Loucy (cell line): Measurements from ENCODE around the gene FAM180A.

Source experiments
- H2AFZ ChIP-seq: fragments of 200-600 bp; sonication (generic); 2 replicates; pipeline ENCODE4 v1.6.0; 2016; ENCODE audit warnings: antibody characterized with exemption, mild to moderate bottlenecking, low read length, moderate library complexity
- H3F3A ChIP-seq: fragments of 200-600 bp; 2 replicates; pipeline ENCODE4 v1.6.0; 2016; ENCODE audit warnings: antibody characterized with exemption, low read depth, mild to moderate bottlenecking
- H3K27me3 ChIP-seq: fragments of 200-600 bp; sonication (generic); 2 replicates; pipeline ENCODE4 v1.6.1; 2014; ENCODE audit warnings: low read length, mild to moderate bottlenecking; ENCODE audit not compliant: insufficient read depth, poor library complexity, severe bottlenecking
- H3K36me3 ChIP-seq: fragments of 200-600 bp; sonication (generic); 2 replicates; pipeline ENCODE4 v1.6.1; 2016; ENCODE audit warnings: low read length; ENCODE audit not compliant: insufficient read depth
- H3K4me1 ChIP-seq: fragments of 200-600 bp; sonication (generic); 2 replicates; pipeline ENCODE4 v1.5.1; 2014; ENCODE audit warnings: low read length, mild to moderate bottlenecking; ENCODE audit not compliant: insufficient read depth, poor library complexity, severe bottlenecking
- H3K4me2 ChIP-seq: fragments of 200-600 bp; sonication (generic); 2 replicates; pipeline ENCODE4 v1.6.0; 2014; ENCODE audit warnings: antibody characterized with exemption, low read length, low read depth, mild to moderate bottlenecking; ENCODE audit not compliant: poor library complexity, severe bottlenecking
- H3K4me3 ChIP-seq: fragments of 200-600 bp; sonication (generic); 2 replicates; pipeline ENCODE4 v1.5.1; 2014; ENCODE audit warnings: low read length, mild to moderate bottlenecking, mixed read lengths; ENCODE audit not compliant: poor library complexity, severe bottlenecking
- H3K79me2 ChIP-seq: fragments of 200-600 bp; sonication (generic); 2 replicates; pipeline ENCODE4 v1.6.1; 2014; ENCODE audit warnings: low read length; ENCODE audit not compliant: insufficient read depth
- H3K9ac ChIP-seq: fragments of 200-600 bp; sonication (generic); 2 replicates; pipeline ENCODE4 v1.6.0; 2014; ENCODE audit warnings: mild to moderate bottlenecking, low read depth, low read length, moderate library complexity; ENCODE audit not compliant: poor library complexity, severe bottlenecking
- H3K9me2 ChIP-seq: fragments of 200-600 bp; sonication (generic); replicated peaks from 2 replicates; pipeline ENCODE4 v1.6.1; 2016; ENCODE audit warnings: low read depth, low read length, mixed read lengths
- H3K9me3 ChIP-seq: fragments of 200-600 bp; sonication (generic); 2 replicates; pipeline ENCODE4 v1.6.1; 2014; ENCODE audit warnings: mild to moderate bottlenecking, antibody characterized with exemption, low read length, low read depth; ENCODE audit not compliant: insufficient read depth
- H4K20me1 ChIP-seq: fragments of 200-600 bp; sonication (generic); 2 replicates; pipeline ENCODE4 v1.6.0; 2014; ENCODE audit warnings: antibody characterized with exemption, low read length, mild to moderate bottlenecking; ENCODE audit not compliant: insufficient read depth, poor library complexity, severe bottlenecking
- EZH2phosphoT487 ChIP-seq: fragments of 200-600 bp; IDR thresholded peaks from 2 replicates; pipeline ENCODE4 v1.6.1; 2018; ENCODE audit warnings: antibody characterized with exemption, mild to moderate bottlenecking, moderate library complexity, borderline replicate concordance
- TF ChIP-seq, protein P1 (sequence below): fragments of 200-600 bp; sonication (generic); conservative IDR thresholded peaks from 2 replicates; pipeline ENCODE4 v1.5.1; 2014; ENCODE audit warnings: mild to moderate bottlenecking, antibody characterized with exemption, low read length

The FAM180A gene

DNA sequence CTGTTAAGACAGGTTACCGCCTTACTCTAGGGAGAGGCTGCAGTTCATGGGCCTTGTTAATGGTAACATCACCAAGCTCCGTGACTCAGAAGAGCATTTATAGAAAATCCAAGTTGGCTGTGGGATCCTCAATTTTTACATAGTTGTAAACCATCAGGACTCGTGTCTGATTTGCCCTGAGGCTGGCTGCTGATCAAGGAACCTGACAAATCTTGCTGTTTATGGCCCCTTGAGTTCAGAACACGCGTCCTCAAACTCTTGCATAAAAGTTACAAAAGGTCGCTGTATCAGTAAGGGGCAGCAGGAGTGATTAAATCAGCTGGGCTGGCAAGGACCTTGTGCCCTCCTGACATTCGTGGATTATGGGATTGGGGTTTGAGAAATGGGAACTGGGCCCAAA is 25.2 kb downstream of the FAM180A start:
- H2AFZ ChIP-seq, result no peak overlapping the region
- H3K79me2 ChIP-seq, result no peaks in the 10 kb centered on the region
- H3K9me3 ChIP-seq, result no peaks in the 10 kb centered on the region
- H3K36me3 ChIP-seq, result no peaks in the 10 kb centered on the region
- no peaks in the 10 kb centered on the region for H4K20me1 ChIP-seq
- no peak overlapping the region for H3K9ac ChIP-seq
- no peaks in the 10 kb centered on the region for H3K27me3 ChIP-seq
- no peaks in the 10 kb centered on the region for H3F3A ChIP-seq
- no peak overlapping the region for H3K4me2 ChIP-seq
- no peak for TF ChIP-seq EZH2phosphoT487
- TF ChIP-seq, protein P1, sequence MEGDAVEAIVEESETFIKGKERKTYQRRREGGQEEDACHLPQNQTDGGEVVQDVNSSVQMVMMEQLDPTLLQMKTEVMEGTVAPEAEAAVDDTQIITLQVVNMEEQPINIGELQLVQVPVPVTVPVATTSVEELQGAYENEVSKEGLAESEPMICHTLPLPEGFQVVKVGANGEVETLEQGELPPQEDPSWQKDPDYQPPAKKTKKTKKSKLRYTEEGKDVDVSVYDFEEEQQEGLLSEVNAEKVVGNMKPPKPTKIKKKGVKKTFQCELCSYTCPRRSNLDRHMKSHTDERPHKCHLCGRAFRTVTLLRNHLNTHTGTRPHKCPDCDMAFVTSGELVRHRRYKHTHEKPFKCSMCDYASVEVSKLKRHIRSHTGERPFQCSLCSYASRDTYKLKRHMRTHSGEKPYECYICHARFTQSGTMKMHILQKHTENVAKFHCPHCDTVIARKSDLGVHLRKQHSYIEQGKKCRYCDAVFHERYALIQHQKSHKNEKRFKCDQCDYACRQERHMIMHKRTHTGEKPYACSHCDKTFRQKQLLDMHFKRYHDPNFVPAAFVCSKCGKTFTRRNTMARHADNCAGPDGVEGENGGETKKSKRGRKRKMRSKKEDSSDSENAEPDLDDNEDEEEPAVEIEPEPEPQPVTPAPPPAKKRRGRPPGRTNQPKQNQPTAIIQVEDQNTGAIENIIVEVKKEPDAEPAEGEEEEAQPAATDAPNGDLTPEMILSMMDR, result no peak
- no peaks in the 10 kb centered on the region for H3K9me2 ChIP-seq
- H3K4me1 ChIP-seq, result no peaks in the 10 kb centered on the region
- H3K4me3 ChIP-seq, result no peak overlapping the region

DNA sequence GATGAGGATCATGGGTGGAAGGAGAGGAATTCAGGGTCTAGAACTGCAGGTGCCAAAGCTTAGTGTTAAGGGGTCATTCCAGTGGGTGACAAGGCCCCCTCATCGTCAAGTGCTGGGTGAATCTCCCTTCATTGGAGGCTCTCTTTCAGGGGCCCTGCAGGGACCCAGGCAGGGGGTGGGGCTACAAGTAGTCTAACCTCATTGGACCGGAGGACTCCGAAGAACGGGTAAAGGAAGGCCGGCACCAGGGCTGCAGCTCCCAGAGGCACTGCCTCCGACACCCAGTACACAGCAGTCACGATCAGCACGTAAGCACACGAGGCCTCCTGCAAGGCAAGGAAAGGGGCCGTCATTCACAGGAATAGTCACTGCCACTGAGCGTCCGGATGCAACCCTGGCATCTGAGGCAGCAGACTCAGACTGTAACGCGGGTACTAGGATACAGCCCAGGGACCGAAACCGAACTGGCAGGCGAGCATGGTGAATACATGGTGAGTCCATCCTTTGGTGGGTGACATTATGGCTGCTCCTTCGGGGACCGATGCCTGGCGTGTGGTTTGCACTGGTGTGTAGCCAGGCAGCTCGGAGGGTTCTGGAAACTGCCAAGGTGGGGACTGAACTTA is 27.3 kb downstream of the FAM180A start:
- H3K36me3 ChIP-seq, result no peaks in the 10 kb centered on the region
- H3K4me2 ChIP-seq, result no peak overlapping the region
- no peak overlapping the region for H3K4me3 ChIP-seq
- no peaks in the 10 kb centered on the region for H3K9me3 ChIP-seq
- H3K4me1 ChIP-seq, result no peaks in the 10 kb centered on the region
- H2AFZ ChIP-seq, result no peak overlapping the region
- TF ChIP-seq EZH2phosphoT487, result no peak
- TF ChIP-seq, protein P1, result no peak
- H3K27me3 ChIP-seq, result no peaks in the 10 kb centered on the region
- H3K9ac ChIP-seq, result no peak overlapping the region
- no peaks in the 10 kb centered on the region for H4K20me1 ChIP-seq
- no peaks in the 10 kb centered on the region for H3K9me2 ChIP-seq
- H3F3A ChIP-seq, result no peaks in the 10 kb centered on the region
- no peaks in the 10 kb centered on the region for H3K79me2 ChIP-seq

DNA sequence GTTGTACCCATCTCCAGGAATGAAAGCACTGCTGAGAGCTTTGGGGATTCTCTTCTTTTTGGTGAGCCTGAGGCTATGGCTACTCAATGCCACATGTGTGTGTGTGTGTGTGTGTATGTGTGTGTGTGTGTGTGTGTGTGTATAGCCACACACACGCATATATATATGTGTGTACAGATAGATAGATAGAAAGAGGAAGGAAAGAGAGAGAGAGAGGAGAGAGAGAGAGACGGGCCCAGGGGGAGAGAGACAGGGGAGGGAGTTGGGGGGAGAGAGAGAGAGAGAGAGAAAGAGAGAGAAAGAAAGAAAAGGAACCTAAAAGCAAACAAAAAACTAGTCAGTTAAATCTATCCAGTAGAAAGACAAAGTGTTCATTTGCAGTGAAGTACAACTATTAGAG is 28.9 kb downstream of the FAM180A start:
- no peak overlapping the region for H3K4me3 ChIP-seq
- no peak overlapping the region for H3K4me2 ChIP-seq
- no peaks in the 10 kb centered on the region for H3K27me3 ChIP-seq
- no peaks in the 10 kb centered on the region for H3K4me1 ChIP-seq
- H3K79me2 ChIP-seq, result no peaks in the 10 kb centered on the region
- no peak for TF ChIP-seq EZH2phosphoT487
- TF ChIP-seq, protein P1, result no peak
- no peaks in the 10 kb centered on the region for H3F3A ChIP-seq
- H2AFZ ChIP-seq, result no peak overlapping the region
- no peak overlapping the region for H3K9ac ChIP-seq
- H3K9me2 ChIP-seq, result no peaks in the 10 kb centered on the region
- H3K36me3 ChIP-seq, result no peaks in the 10 kb centered on the region
- no peaks in the 10 kb centered on the region for H3K9me3 ChIP-seq
- no peaks in the 10 kb centered on the region for H4K20me1 ChIP-seq
